HG02759 (cell line): ENCODE measurements around the gene NUDCD3.
"Not testable (repeated sequence)": the region's sequence is repeated elsewhere in the genome, so short reads cannot be mapped to it uniquely, and the experiment has no call there.

Experiments
- ATAC-seq: cut with Tn5 transposase; IDR thresholded peaks from one replicate; pipeline ENCODE4 v1.9.1; 2021; ENCODE audit warnings: mild to moderate bottlenecking, moderate library complexity; ENCODE audit not compliant: unreplicated experiment

Gene NUDCD3

DNA sequence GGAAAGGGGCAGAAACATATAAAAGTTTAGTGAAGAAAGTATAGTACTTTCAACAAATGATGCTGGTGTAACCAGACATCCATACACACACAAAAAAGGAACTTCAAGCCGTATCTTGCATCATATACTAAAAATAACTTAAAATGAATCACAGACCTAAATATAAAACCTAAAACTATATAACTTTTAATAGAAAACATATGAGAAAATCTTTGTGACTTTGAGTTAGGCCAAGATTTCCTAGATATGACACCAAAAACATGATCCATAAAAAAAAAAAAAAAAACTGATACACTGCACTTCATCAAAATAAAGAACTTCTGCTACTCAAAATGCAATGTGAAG is 40.9 kb downstream of the NUDCD3 start:
- no peak for ATAC-seq

DNA sequence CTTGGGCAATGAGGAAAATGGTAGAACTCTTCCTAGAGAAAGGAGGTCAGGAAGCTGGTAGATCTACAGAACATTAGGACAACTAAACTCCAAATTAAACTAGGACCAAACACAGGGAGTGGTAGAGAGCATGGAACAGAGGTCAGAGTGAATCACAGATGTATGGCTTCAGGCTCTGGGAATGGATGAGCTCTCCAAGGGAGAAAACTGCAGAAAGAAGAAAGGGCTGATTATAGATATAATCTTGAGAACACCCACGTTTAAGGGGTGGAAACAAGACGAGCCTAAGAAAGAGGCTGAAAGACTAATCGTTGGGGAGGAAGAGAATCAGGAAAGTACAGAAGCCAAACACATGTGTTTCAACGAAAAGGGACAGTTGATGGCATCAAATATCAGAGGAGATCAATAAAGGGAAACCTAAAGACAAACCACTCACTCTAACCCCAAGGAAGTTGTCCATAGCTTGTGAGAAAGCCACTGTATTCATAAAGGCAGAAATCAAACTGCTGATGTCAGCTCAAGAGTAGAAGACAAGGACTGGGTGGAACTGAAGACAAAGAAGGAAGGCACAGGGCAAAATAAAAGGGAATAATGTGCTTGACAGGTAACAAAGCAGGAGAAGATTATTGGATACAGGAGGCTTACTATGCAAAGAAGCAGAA is 41.4 kb downstream of the NUDCD3 start:
- ATAC-seq, result no peak

- no peak for ATAC-seq
Measured at GRCh38 chr7:44447874-44448425, 42.5 kb downstream of the NUDCD3 start.

DNA sequence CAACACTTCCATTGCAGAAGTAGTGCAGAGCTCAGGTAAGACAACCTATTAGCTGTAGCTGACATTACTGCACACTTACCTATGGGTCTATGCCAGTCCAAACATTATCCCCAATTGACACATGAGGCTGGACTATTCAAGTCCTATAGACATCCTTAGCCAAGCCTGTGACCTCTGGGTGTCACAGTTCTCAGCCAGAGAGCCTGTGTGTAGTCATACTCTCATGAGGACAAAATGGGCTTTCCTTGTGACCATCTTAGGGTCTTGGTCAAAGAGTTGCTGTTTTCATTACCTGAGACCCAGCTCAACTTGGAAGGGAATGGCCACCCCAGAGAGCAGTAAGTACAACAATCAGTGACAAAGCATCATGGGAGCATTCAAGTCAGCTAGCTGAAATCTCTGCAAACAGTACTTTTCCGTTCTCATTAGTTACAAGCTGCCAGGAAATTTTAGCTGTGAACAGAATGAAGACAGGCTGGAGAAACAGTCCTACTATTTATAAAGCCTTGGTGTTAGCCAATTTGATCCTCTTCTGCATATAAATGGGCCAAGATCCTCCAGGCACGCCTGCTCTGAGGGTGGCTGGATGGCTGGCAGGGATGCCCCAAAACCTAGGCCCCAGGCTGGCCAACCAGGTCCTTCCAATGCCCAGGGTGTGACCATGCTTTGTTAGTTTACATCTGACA is 44.3 kb downstream of the NUDCD3 start:
- ATAC-seq, result no peak

DNA sequence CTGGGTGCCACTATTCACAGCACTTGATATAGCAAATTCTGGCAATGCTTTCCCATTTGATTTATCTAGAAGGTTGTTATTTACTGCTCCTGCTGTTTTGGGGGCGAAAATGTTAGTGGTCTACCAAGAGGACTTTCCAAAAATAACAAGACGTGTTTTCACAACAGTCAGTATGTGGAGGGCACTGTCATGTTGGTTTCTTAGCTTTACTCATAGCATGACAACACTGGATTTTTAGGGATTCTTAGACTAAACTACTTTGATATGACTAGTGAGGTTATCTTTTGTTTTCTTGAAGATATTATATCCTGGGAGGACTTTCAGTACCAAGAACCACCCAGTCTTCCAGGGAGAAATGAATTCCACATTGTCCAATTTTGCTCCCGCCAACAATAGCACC is 49.4 kb downstream of the NUDCD3 start:
- no peak for ATAC-seq

DNA sequence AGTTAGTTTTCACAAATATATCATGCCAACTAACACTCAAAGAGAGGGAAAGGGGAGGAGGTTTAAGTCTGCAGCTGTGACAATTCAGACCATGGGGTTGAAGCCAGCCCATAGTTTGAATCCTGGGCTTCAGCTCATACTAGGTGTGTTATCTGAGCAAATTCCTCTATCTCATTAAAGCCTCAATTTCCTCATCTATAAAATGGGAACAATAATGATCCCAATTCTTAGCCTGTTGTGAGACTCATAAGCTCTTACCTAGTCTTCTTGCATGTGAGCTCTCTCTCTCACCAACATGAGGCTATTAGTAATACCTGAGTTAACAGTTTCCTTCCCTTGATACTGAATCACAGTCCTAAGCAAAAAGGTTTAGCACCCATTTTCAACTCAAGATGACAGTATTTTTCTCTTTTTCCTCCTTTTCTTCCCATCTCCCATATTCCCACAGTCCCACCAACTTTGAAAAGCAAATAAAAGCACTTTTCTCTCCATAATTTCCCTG is 49.8 kb downstream of the NUDCD3 start:
- ATAC-seq, result no peak

DNA sequence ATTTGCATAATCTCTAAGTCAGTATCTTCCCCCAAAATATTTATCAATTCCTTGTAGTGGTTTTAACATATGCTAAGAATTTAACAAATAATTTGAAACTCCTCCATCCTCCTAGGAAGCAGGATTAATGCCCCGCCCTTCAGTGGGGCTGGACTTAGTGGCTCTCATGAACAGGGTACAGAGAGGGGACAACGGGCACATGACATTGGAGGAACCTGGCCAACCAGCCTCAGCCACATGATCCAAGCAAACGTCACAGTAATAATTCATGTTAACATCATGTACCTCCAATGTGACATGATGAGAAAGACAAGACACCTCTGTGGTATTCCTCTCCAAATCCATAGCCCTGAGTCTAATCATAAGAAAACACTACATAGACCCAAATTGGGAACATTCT is 50.5 kb downstream of the NUDCD3 start:
- no peak for ATAC-seq

DNA sequence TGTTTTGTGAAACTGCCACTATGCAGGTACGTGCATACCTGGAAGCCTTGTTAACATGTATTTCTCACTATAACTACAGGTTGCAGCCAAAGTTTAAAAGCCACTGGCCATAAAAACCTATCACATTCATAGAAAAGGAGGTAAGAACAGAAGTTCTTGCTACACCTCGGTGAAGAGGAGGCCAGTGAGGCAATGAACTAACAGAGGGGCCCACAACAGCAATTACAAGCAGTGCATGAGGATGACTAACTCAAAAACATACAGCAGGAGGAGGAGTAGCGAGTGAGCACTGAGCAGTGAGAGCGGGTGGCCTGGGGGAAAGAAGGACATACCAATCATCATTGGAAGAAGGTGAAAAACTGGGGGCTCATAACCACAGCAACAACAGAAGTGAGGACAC is 51.6 kb downstream of the NUDCD3 start:
- ATAC-seq, result no peak

GRCh38 chr7:44434201-44434600 is 56.3 kb downstream of the NUDCD3 start:
- no peak for ATAC-seq

DNA sequence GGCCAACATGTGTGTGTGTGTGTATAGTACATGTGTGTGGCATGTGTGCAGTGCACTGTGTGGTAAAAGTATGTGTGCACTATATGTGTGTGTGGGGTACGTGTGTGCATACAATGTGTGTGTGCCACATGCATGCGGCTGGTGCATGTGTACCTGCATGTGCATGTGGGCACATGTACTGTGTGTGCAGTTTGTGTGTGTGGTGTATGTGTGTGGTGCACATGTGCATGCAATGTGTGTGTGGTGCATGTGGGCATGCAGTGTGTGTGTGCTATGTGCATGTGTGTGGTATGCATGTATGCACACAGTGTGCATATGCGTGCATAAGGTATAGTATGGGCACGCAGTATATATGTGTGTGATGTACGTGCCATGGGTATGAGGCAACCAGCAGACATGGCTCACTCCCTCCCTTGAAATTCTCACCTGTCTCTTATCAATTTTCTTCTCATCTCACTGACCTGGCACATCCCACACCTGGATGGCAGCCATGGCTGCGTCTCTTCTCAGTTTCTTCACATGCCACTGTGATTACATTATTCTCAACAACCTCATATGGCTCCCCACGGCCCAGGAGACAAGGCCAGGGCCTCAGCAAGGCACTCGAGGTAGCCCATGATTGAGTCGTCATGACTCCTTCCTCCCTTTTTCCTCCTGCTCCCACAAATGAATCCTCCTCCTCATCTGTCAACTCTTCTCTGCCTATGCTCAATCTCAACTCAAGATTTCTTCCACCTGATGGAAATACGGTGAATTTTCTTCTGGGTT is 57.0 kb downstream of the NUDCD3 start:
- no peak for ATAC-seq

DNA sequence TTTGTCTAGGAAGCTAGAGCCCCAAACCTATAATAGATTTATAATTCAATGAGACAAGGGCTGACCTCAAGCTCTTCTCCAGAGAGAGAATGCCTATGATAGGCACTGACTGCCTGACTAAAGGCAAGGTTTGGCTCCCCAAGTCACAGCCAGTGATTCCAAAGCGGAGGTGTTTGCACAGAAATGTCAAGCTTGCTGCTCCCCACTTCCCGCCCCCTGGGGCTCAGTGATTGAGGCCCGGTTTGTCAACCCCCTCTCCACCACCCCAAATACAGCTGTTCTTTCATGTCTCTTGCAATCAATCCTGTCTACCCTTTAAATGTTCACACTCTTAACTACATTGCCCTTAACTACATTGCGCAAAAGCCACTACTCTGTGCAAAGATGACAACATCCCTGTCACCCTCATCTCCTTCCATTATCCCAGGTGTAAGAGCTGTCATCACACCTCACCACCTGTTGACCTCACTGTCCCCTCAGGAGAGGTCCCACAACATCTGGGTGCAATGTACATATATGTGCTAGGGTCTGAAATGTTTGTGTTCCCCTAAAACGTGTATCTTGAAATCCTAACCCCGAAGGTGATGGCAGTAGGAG is 58.0 kb downstream of the NUDCD3 start:
- no peak for ATAC-seq

DNA sequence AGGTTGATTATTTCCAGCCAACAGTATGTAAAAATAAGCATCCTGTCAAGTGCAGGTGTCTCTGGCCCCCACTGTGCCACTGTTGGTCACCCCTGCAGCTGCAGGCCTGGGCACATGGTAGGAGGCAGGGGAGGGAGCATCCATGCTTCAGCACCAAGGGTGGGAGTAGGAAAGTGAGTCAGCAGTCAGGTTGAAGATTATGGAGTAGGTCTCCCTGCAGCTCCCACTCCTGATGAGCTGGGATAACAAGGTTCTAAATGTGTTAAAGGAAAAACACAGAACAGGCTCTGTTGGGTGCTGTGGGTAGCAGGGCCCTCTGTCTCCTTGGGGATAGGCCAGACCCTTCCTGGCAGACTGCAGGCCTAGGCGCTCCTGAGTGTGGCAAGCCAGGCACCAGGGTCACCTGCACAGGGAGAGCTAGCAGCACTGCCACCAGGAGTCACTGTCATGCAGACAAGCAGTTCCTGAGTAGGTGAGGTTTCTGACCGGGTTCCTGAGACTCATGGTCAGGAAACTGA is 59.3 kb downstream of the NUDCD3 start:
- peak; percentile 79 for ATAC-seq

- no peak for ATAC-seq
Measured at GRCh38 chr7:44430054-44430453, 60.4 kb downstream of the NUDCD3 start.

DNA sequence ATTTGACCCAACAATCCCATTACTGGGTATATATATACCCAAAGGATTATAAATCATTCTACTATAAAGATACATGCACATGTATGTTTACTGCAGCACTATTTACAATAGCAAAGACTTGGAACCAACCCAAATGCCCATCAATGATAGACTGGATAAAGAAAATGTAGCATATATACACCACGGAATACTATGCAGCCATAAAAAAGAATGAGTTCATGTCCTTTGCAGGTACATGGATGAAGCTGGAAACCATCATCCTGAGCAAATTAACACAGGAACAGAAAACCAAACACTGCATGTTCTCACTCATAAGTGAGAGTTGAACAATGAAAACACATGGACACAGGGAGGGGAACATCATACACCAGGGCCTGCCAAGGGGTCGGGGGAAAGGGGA is 65.7 kb downstream of the NUDCD3 start:
- not testable (repeated sequence) for ATAC-seq

- ATAC-seq, result no peak
Measured at GRCh38 chr7:44416941-44417340, 73.5 kb downstream of the NUDCD3 start.

DNA sequence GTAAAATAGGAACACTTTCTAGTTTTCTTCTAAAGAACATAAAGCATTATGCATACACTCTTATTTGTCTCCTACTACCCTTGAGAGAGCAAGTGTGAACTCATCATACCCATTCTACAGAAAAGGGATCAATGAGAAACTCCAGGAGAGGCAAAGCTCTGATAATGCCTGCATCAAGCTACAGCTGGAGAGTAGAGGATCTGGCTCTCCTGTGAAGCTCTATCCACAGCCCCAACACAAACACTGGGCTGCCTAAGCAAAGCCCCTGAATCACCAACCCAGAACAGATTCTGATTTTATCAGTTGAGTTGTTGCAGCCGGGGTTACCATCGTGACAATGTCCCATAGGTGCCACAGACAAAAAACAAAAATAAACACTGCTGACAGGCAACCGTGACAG is 74.9 kb downstream of the NUDCD3 start:
- no peak for ATAC-seq

DNA sequence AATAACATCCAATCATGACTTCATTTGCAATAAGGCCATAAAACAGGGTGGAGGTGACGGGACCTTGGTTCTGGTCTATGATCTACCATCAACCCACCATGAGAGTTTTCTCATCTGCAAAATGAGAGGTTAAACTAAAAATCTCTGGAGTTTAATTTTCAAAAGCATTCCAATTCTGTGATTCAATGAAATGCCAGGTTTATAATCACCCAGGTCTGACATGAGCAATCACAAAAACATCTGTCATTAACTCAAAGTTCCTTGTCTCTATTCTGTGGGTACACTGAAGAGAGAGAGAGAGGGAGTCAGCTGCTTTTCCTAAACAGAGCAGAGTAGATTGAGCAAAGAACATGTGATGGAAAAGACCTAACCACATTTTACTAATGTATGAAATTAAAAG is 75.4 kb downstream of the NUDCD3 start:
- no peak for ATAC-seq

- no peak for ATAC-seq
Measured at GRCh38 chr7:44411306-44411705, 79.2 kb downstream of the NUDCD3 start.

GRCh38 chr7:44408596-44408995 is 81.9 kb downstream of the NUDCD3 start:
- ATAC-seq, result no peak

DNA sequence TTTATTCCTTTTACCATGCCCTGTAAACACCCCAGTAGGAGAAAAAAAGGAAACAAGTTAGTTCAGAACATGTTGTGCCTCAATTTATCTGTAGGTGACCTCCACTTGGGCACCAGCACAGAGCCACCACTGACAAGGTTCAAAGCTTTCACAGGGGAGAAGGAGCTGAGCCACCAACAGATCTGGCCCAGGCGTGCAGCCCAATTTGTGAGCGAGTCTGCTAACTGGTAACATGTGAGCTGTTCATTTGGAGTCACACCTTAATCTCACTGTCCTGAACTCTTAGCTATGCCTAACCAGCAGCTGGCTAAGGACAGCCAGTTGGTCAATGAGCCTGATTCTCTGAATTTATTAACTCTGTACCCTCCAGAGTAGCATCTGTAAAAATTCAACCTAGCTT is 86.7 kb downstream of the NUDCD3 start:
- no peak for ATAC-seq

DNA sequence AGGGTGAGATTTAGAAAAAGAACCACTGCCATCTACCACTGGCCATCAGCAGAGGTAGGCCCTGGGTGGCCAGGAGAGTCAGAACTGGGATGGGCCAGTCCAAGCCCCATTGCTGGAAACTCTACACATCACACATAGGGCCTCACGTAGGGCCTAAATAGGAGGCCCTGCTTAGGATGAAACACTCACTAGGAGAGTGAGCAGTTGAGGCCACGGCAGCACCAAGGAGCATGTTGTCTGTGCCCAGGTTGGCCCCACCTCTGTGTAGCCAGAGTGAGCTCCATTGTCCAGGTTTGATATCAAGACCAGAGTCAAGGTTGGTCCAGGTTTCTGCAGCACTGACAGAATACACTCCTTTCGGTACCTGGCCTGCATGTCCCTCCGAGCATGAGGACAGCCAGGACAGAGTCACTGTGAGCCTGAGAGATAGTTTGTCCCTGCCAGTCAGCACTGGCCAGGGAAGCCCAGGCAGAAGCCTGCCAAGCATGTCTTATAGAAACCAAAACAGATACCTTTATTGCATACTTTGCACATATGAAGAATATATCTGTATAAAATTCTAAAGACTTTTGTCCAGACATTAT is 87.2 kb downstream of the NUDCD3 start:
- no peak for ATAC-seq
